Thyroid gland (tissue), 4 donors: ENCODE measurements around the gene TNFAIP8. TPM values are rescaled to one million over a fixed set of nuclear protein-coding genes. Genes with fewer than 3 reads are reported as not detected.

ENCODE experiments used
- DNase-seq, 2 donors: peaks; one replicate each; pipeline ENCODE4 v3.0.0-alpha.2; 2019
- H3K27ac ChIP-seq, 3 donors: fragments of 200-600 bp; sonication (generic); 1 replicate in 2 of 3; 2 replicates in 1 of 3; pipeline ENCODE4 v1.5.1; 2016 to 2019; ENCODE audit warnings: mild to moderate bottlenecking in 1 of 3, moderate library complexity in 1 of 3
- H3K27me3 ChIP-seq: fragments of 200-600 bp; sonication (generic); one replicate; pipeline ENCODE4 v1.5.1; 2019
- H3K36me3 ChIP-seq, 2 donors: fragments of 200-600 bp; sonication (generic); one replicate each; pipeline ENCODE4 v1.5.1; 2016 to 2019
- H3K4me1 ChIP-seq, 2 donors: fragments of 200-600 bp; sonication (generic); one replicate each; pipeline ENCODE4 v1.5.1; 2017 to 2019
- H3K4me3 ChIP-seq, 3 donors: fragments of 200-600 bp; sonication (generic); replicated peaks in 1 of 3; 1 replicate in 2 of 3; 2 replicates in 1 of 3; pipeline ENCODE4 v1.5.1; 2016; ENCODE audit warnings: mild to moderate bottlenecking in 1 of 3
- H3K9me3 ChIP-seq: fragments of 200-600 bp; sonication (generic); one replicate; pipeline ENCODE4 v1.5.1; 2017
- POLR2A ChIP-seq, 2 donors: fragments of 450-650 bp; IDR thresholded peaks; one replicate each; pipeline ENCODE4 v1.6.1; 2017; ENCODE audit warnings: antibody characterized with exemption in 2 of 2, mild to moderate bottlenecking in 2 of 2, moderate library complexity in 1 of 2
- WGBS, 2 donors: methylation state at CpG; one replicate each; pipeline ENCODE4 v1.1.5; 2017; 5-methylcytosine and 5-hydroxymethylcytosine counted together
- intact Hi-C: fragments of 100-400 bp; cut with DNase I; formaldehyde crosslinking; loops from one replicate; pipeline ENCODE4 v1.15.1; 2023
- total RNA-seq, 4 donors: library from RNA; depleted of rRNA; stranded (reverse); fragments of >200 nt; gene quantifications; one replicate each; pipeline ENCODE4 v1.2.3, GENCODE V29; 2016
- TF ChIP-seq, protein P1 (sequence below), 6 experiments: fragments of 200-600 bp in 3 of 6; fragments of 450-650 bp in 3 of 6; sonication (generic) in 3 of 6; IDR thresholded peaks; one replicate each; pipeline ENCODE4 v1.5.1; 2016 to 2019; ENCODE audit warnings: antibody characterized with exemption in 6 of 6, mild to moderate bottlenecking in 2 of 6, inconsistent platforms in 1 of 6, moderate library complexity in 1 of 6

The TNFAIP8 gene
- total RNA-seq, 4 donors from 2014 or later: 15.7 to 36.8 (median 33.6) TPM

DNA sequence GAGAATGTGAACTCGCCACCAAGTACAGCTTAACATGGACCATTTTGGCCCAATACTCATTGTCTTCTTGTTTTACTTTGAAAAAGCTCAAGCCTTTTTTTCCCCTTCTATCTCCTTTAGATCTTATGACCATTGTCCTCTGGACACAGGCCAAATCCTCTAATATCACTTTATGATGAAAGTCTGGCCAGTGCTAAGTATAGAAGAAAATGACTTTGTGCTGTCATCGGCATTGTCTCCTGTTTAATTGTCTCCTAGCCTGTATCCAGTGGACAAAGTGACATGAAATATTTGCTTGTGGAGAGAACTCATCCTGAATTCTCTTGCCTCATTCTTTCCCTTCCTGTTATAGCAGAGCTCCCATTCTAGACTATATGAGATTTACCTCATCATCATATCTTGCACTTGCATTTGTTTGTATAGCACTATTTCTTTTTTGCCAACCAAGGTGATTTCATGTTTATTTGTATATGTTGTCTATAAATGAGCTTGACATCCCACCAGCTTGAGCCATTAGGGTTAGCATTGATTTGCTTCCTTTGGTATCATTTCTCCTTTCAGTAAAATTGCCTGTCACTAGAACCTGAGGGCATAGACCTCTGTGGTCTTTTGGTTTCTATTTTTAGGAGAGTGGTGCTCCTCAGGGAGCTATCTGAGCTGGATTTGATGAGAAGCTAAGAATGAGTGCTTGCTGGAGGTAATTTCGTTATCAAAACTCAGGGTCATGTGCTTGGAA, 18.8 kb upstream of the TNFAIP8 start:
- Histone ChIP-seq H3K9me3 (no peaks in the 10 kb centered on the region), H3K27me3 (no peaks in the 10 kb centered on the region), H3K27ac (peak overlapping the region; percentile 56 to 75 (median 73)), H3K4me3 (no peak overlapping the region), H3K36me3 (no peaks in the 10 kb centered on the region), H3K4me1 (peaks cover 19 to 49% of the 10 kb centered on the region in 2 donors)
- TF ChIP-seq, protein P1, sequence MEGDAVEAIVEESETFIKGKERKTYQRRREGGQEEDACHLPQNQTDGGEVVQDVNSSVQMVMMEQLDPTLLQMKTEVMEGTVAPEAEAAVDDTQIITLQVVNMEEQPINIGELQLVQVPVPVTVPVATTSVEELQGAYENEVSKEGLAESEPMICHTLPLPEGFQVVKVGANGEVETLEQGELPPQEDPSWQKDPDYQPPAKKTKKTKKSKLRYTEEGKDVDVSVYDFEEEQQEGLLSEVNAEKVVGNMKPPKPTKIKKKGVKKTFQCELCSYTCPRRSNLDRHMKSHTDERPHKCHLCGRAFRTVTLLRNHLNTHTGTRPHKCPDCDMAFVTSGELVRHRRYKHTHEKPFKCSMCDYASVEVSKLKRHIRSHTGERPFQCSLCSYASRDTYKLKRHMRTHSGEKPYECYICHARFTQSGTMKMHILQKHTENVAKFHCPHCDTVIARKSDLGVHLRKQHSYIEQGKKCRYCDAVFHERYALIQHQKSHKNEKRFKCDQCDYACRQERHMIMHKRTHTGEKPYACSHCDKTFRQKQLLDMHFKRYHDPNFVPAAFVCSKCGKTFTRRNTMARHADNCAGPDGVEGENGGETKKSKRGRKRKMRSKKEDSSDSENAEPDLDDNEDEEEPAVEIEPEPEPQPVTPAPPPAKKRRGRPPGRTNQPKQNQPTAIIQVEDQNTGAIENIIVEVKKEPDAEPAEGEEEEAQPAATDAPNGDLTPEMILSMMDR (IDR thresholded peaks at IDR 0.05): no peak
- TF ChIP-seq POLR2A (IDR thresholded peaks at IDR 0.05): no peak
- intact Hi-C loops: no loop called here
- DNase-seq: no peak
- 63 to 71% methylated on average over 3 of the region's 3 CpGs for WGBS, 2 donors

- TF ChIP-seq POLR2A (IDR thresholded peaks at IDR 0.05): no peak
- TF ChIP-seq, protein P1 (IDR thresholded peaks at IDR 0.05): no peak
- WGBS, 2 donors: 58 to 76% methylated on average over 3 to 4 of the region's 4 CpGs
- no peak overlapping the region for H3K4me3 ChIP-seq
- H3K27me3 ChIP-seq: no peaks in the 10 kb centered on the region
- H3K27ac ChIP-seq: peak overlapping the region; percentile 56 to 75 (median 73)
- DNase-seq: no peak
- intact Hi-C loops: no loop called here
- H3K9me3 ChIP-seq: no peaks in the 10 kb centered on the region
- no peaks in the 10 kb centered on the region for H3K36me3 ChIP-seq
- peaks cover 13 to 49% of the 10 kb centered on the region in 2 donors for H3K4me1 ChIP-seq
Observed at GRCh38 chr5:119338326-119338946, 17.4 kb upstream of the TNFAIP8 start.

- Histone ChIP-seq H3K4me3 (no peak overlapping the region), H3K36me3 (no peaks in the 10 kb centered on the region), H3K9me3 (no peaks in the 10 kb centered on the region), H3K27ac (no peak overlapping the region), H3K27me3 (no peaks in the 10 kb centered on the region), H3K4me1 (peaks cover 8 to 42% of the 10 kb centered on the region in 2 donors)
- intact Hi-C loops: no loop called here
- no peak for TF ChIP-seq POLR2A (IDR thresholded peaks at IDR 0.05)
- TF ChIP-seq, protein P1 (IDR thresholded peaks at IDR 0.05): no peak
- DNase-seq: no peak
- 93 to 97% methylated on average over 2 of the region's 2 CpGs for WGBS, 2 donors
Observed at GRCh38 chr5:119339344-119339743, 16.5 kb upstream of the TNFAIP8 start.

DNA sequence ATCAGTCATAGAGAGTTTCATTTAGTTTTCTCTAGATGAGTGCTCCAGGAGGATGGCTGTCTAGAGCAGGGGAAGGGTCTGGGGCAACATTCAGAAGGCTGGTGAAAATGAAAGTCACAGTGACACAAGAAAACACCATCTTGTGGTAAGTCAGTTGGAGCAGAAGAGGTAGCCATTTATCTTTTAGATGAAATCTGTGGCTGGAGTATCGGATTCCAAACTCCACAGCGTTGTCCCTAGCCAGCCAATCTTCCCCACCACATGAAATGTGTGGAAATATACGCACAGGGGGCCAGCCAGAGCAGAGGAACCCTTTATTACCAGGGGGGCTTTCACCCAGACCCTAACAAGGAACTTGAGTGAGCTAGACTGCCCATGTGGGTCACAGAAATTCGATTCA, 15.9 kb upstream of the TNFAIP8 start:
- Histone ChIP-seq H3K27me3 (no peaks in the 10 kb centered on the region), H3K9me3 (no peaks in the 10 kb centered on the region), H3K27ac (no peak overlapping the region), H3K36me3 (no peaks in the 10 kb centered on the region), H3K4me3 (no peak overlapping the region), H3K4me1 (peaks cover 8 to 42% of the 10 kb centered on the region in 2 donors)
- 83 to 94% methylated on average over 4 of the region's 4 CpGs for WGBS, 2 donors
- DNase-seq: no peak
- intact Hi-C loops: no loop called here
- TF ChIP-seq POLR2A (IDR thresholded peaks at IDR 0.05): no peak
- TF ChIP-seq, protein P1 (IDR thresholded peaks at IDR 0.05): no peak

GRCh38 chr5:119340597-119341218, 15.1 kb upstream of the TNFAIP8 start:
- no peak for DNase-seq
- 85 to 90% methylated on average over 11 of the region's 11 CpGs for WGBS, 2 donors
- H3K27ac ChIP-seq: no peak overlapping the region
- no peaks in the 10 kb centered on the region for H3K27me3 ChIP-seq
- no peaks in the 10 kb centered on the region for H3K36me3 ChIP-seq
- no peak overlapping the region for H3K4me3 ChIP-seq
- no peak for TF ChIP-seq POLR2A (IDR thresholded peaks at IDR 0.05)
- TF ChIP-seq, protein P1 (IDR thresholded peaks at IDR 0.05): no peak
- intact Hi-C loops: no loop called here
- H3K4me1 ChIP-seq: peaks cover 8 to 42% of the 10 kb centered on the region in 2 donors
- H3K9me3 ChIP-seq: no peaks in the 10 kb centered on the region
